ENCODE measurements around the gene B3GAT1. TPM values are rescaled to one million over a fixed set of nuclear protein-coding genes. Genes with fewer than 3 reads are reported as not detected.

Gene B3GAT1
- total RNA-seq, 1 experiment from 2014 or later = 34.3 TPM

DNA sequence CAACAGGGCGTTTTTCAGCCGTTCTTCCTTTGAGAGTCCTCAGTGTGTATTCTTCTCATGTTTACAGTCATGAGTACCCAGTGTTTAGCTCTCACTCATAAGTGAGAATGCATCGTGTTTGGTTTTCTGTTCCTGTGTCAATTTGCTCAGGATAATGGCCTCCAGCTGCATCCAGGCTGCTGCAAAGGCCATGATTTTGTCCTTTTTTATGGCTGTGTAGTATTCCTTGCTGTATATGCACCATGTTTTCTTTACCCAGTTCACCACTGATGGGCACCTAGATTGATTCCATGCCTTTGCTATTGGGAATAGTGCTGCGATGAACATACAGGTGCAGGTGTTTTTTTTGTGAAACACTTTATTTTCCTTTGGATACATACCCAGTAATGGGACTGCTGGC, 23.5 kb downstream of the B3GAT1 start:
- H3K4me2 ChIP-seq (ENCODE audit: insufficient read depth, insufficient read length, low read length) = no peak overlapping the region
- H2BK12ac ChIP-seq (ENCODE audit: insufficient read length, low read depth, low read length) = no peak overlapping the region
- H3K4me3 Mint-ChIP-seq = no peak overlapping the region
- H4K8ac ChIP-seq (replicated peaks; ENCODE audit: insufficient read length, low read depth, low read length) = no peak overlapping the region
- no peak overlapping the region for H2BK20ac ChIP-seq (ENCODE audit: low read depth, low read length, poor library complexity, severe bottlenecking)
- no peak overlapping the region for H3T11ph ChIP-seq (ENCODE audit: low read length)
- H3K23me2 ChIP-seq (ENCODE audit: insufficient read length, low read depth, low read length, poor library complexity, severe bottlenecking) = no peaks in the 10 kb centered on the region
- H4K91ac ChIP-seq (ENCODE audit: insufficient read length, low read depth, low read length) = no peak overlapping the region
- no CpG with 5 or more reads among the region's 4 CpGs for WGBS (ENCODE audit: extremely low coverage, insufficient read length, low lambda C conversion rate)
- H3K27ac Mint-ChIP-seq = no peak overlapping the region
- no peak overlapping the region for H2BK120ac ChIP-seq (ENCODE audit: low read depth, low read length, poor library complexity, severe bottlenecking)
- TF ChIP-seq, protein P1, sequence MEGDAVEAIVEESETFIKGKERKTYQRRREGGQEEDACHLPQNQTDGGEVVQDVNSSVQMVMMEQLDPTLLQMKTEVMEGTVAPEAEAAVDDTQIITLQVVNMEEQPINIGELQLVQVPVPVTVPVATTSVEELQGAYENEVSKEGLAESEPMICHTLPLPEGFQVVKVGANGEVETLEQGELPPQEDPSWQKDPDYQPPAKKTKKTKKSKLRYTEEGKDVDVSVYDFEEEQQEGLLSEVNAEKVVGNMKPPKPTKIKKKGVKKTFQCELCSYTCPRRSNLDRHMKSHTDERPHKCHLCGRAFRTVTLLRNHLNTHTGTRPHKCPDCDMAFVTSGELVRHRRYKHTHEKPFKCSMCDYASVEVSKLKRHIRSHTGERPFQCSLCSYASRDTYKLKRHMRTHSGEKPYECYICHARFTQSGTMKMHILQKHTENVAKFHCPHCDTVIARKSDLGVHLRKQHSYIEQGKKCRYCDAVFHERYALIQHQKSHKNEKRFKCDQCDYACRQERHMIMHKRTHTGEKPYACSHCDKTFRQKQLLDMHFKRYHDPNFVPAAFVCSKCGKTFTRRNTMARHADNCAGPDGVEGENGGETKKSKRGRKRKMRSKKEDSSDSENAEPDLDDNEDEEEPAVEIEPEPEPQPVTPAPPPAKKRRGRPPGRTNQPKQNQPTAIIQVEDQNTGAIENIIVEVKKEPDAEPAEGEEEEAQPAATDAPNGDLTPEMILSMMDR (conservative IDR thresholded peaks at IDR 0.05) = no peak
- H3K14ac ChIP-seq (ENCODE audit: insufficient read depth, low read length) = no peak overlapping the region
- H3K36me3 Mint-ChIP-seq (ENCODE audit: insufficient read depth in 1 of 3, low read depth in 3 of 3) = peaks cover 7 to 23% (median 8%) of the 10 kb centered on the region in 3 experiments; a peak in 5 of 7 replicates
- H3K4me1 ChIP-seq (ENCODE audit: insufficient read depth, low read length) = no peaks in the 10 kb centered on the region
- no peaks in the 10 kb centered on the region for H3K9me3 ChIP-seq (ENCODE audit: control insufficient read depth, low read depth, low read length)
- no peak overlapping the region for H3K18ac ChIP-seq (ENCODE audit: insufficient read length, low read depth, low read length)
- no peak overlapping the region for H3K23ac ChIP-seq (ENCODE audit: insufficient read length, low read depth, low read length)
- H3K4me1 Mint-ChIP-seq = peaks cover 9 to 10% of the 10 kb centered on the region in 2 experiments
- no peaks in the 10 kb centered on the region; a peak in 1 of 5 replicates for H3K9me3 Mint-ChIP-seq
- no peak overlapping the region for H3K27ac ChIP-seq (ENCODE audit: insufficient read length, low read depth, low read length)
- no peaks in the 10 kb centered on the region for H3K27me3 ChIP-seq (ENCODE audit: insufficient read depth, low read length)
- no peak overlapping the region for H2AFZ ChIP-seq (ENCODE audit: low read length)
- no peaks in the 10 kb centered on the region for H3K79me2 ChIP-seq (ENCODE audit: insufficient read depth, low read length)
- no peaks in the 10 kb centered on the region for H4K20me1 ChIP-seq (ENCODE audit: control insufficient read depth, insufficient read depth, insufficient read length)
- no peak overlapping the region for H4K5ac ChIP-seq (ENCODE audit: insufficient read length, low read depth, low read length)
- no peak overlapping the region for H3K56ac ChIP-seq (ENCODE audit: insufficient read length, low read depth, low read length)
- H3K27me3 Mint-ChIP-seq (ENCODE audit: low read depth) = no peaks in the 10 kb centered on the region
- no peak for DNase-seq
- no peak overlapping the region for H2BK15ac ChIP-seq (ENCODE audit: low read depth, low read length)
- no peak overlapping the region for H2BK5ac ChIP-seq (ENCODE audit: insufficient read length, low read length)
- no peak overlapping the region for H3K4ac ChIP-seq (ENCODE audit: low read depth, low read length)
- H2AK5ac ChIP-seq (ENCODE audit: insufficient read length, low read length) = no peak overlapping the region
- no peaks in the 10 kb centered on the region for H3K79me1 ChIP-seq (ENCODE audit: insufficient read depth, low read depth, low read length, poor library complexity, severe bottlenecking)
- H3K9ac ChIP-seq (ENCODE audit: extremely low read depth, insufficient read length, low read length) = no peak overlapping the region
